Measurements from ENCODE around the gene OGG1. TPM values are rescaled to one million over a fixed set of nuclear protein-coding genes. Genes with fewer than 3 reads are reported as not detected.

The OGG1 gene
- total and polyA plus RNA-seq, 9 of the 15 experiments (the other 6 are each of a cell fraction or from before 2014, with no cell fraction given) = 6.6 to 33.0 (median 24.4) TPM

DNA sequence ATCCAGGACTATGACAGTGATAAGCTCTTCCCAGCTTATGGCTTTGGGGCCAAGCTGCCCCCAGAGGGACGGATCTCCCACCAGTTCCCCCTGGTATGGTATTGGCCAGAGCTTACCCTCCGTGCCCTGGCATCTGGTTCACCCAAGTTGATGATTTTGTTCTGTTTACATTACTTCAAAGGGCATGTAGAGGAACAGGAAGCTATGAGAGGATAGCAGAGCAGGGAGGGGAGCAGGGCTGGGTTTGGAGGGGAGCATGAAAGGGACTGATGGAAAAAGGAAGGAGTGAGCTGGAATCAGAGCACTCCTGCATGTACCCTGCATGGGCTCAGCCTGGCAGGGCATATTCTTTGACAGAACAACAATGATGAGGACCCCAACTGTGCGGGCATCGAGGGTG lies 31.6 kb upstream of the OGG1 start:
- no peaks in the 10 kb centered on the region for H3K9me3 ChIP-seq (replicated peaks; ENCODE audit: control insufficient read depth, insufficient read depth, low read depth, low read length)
- no peaks in the 10 kb centered on the region for H3K79me2 ChIP-seq (ENCODE audit: control insufficient read depth, insufficient read depth, low read length)
- WGBS (ENCODE audit: insufficient coverage, low coverage, missing lambda C conversion rate) = 3% methylated on average over 4 of the region's 4 CpGs
- in situ Hi-C loops (cut with MboI) (no loop called here), intact Hi-C loops (cut with micrococcal nuclease) (loop anchor here (5.0 to 10.0 kb wide), 7 partner anchors 74 to 363 kb away; partner anchors contain the start of genes ARPC4, CRELD1, FANCD2 and RPUSD3)
- CTCF ChIA-PET (ENCODE audit: low intra/inter-chr PET ratio) = no interaction called here
- no peaks in the 10 kb centered on the region for H3K36me3 ChIP-seq (ENCODE audit: control insufficient read depth, insufficient read depth, low read length)
- TF ChIP-seq TEAD2 (tag; IDR thresholded peaks at IDR 0.05) (no peak), FOS (IDR thresholded peaks at IDR 0.05; ENCODE audit: extremely low read depth, insufficient read length) (no peak), BRF1 (IDR thresholded peaks at IDR 0.05; ENCODE audit: borderline replicate concordance, extremely low read depth, insufficient read length) (no peak), CHD4 (IDR thresholded peaks at IDR 0.05; ENCODE audit: insufficient read depth, insufficient replicate concordance, low read depth, low read length, poor library complexity, severe bottlenecking) (no peak), HDAC3 (IDR thresholded peaks at IDR 0.05; ENCODE audit: borderline replicate concordance, partially characterized antibody) (no peak), TOE1 (IDR thresholded peaks at IDR 0.05; ENCODE audit: borderline replicate concordance) (no peak), TOE1 (CRISPR knock-in tag; IDR thresholded peaks at IDR 0.05; ENCODE audit: borderline replicate concordance, low read depth) (no peak), MECOM (CRISPR knock-in tag; IDR thresholded peaks at IDR 0.05) (no peak), XRCC5 (IDR thresholded peaks at IDR 0.05; ENCODE audit: low read depth, low read length) (no peak)
- TF ChIP-seq, protein P1, sequence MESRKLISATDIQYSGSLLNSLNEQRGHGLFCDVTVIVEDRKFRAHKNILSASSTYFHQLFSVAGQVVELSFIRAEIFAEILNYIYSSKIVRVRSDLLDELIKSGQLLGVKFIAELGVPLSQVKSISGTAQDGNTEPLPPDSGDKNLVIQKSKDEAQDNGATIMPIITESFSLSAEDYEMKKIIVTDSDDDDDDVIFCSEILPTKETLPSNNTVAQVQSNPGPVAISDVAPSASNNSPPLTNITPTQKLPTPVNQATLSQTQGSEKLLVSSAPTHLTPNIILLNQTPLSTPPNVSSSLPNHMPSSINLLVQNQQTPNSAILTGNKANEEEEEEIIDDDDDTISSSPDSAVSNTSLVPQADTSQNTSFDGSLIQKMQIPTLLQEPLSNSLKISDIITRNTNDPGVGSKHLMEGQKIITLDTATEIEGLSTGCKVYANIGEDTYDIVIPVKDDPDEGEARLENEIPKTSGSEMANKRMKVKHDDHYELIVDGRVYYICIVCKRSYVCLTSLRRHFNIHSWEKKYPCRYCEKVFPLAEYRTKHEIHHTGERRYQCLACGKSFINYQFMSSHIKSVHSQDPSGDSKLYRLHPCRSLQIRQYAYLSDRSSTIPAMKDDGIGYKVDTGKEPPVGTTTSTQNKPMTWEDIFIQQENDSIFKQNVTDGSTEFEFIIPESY (CRISPR knock-in tag; IDR thresholded peaks at IDR 0.05) = no peak
- DNase-seq (ENCODE audit: extremely low read depth in 1 of 4, low spot score in 3 of 4) (no peak), ATAC-seq (no peak), FAIRE-seq (no peak)
- H4K20me1 ChIP-seq (replicated peaks; ENCODE audit: control insufficient read depth, insufficient read depth, low read length) = no peaks in the 10 kb centered on the region
- no TSS peak for BruUV-seq (replicated peaks)
- no peak overlapping the region for H3K9ac ChIP-seq (ENCODE audit: insufficient read depth in 1 of 2, low read depth in 2 of 2, low read length in 2 of 2)
- H3K4me3 ChIP-seq = no peak overlapping the region
- no peak overlapping the region for H3K4me2 ChIP-seq (ENCODE audit: insufficient read depth, low read length)
- no peaks in the 10 kb centered on the region for H3K9me1 ChIP-seq (ENCODE audit: control insufficient read depth, insufficient read depth, low read length)
- no peak overlapping the region for H3K27ac ChIP-seq (ENCODE audit: extremely low read depth, low read depth, low read length)
- H2AFZ ChIP-seq (ENCODE audit: low read depth, low read length) = no peak overlapping the region
- peaks cover 5 to 10% of the 10 kb centered on the region in 2 experiments; a peak in 4 of 5 replicates for H3K4me1 ChIP-seq (replicated peaks in 1 of 2; ENCODE audit: control insufficient read depth in 2 of 2, insufficient read depth in 2 of 2, low read length in 2 of 2)
- POLR2A ChIA-PET = interaction anchor here (0.6 to 1.1 kb wide), 4 partner anchors 9 to 1319 kb away, joined by 3 to 4 read pairs (median 3); no protein-coding TSS in a partner anchor
- H3K27me3 ChIP-seq (ENCODE audit: control insufficient read depth in 2 of 2, insufficient read depth in 2 of 2, low read length in 2 of 2) = peaks cover 17 to 19% of the 10 kb centered on the region in 2 experiments; a peak in 4 of 5 replicates
